COLO829 (cell line): ENCODE results near the gene PDE6A.
"Not testable (repeated sequence)": the region's sequence is repeated elsewhere in the genome, so short reads cannot be mapped to it uniquely, and the experiment has no call there.

Experiments
- DNase-seq: peaks from one replicate; pipeline ENCODE4 v3.0.0; 2012; ENCODE audit warnings: low spot score

PDE6A gene

GRCh38 chr5:149951138-149951749, 6.7 kb upstream of the PDE6A start:
- DNase-seq = no peak

DNA sequence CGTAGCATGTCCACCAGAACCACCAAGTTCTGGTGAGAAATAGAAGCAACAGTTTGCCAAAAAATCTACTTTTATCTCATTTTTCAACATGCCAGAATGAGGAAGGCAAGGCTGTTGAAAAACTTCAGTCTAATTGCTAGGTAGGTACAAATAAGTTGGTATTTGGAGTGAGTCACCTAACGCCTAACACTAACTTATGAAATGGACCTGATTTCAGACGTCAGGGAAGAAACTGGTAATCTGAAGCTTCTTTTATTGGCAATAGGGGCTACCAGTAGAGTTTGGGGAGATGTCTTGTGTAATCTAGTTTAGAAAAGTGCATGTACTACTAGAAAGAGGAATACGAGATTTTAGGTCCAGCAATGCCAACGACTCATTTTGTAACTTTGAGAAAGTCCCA, 4.4 kb upstream of the PDE6A start:
- DNase-seq = no peak

GRCh38 chr5:149946118-149946517, 1.5 kb upstream of the PDE6A start:
- no peak for DNase-seq

DNA sequence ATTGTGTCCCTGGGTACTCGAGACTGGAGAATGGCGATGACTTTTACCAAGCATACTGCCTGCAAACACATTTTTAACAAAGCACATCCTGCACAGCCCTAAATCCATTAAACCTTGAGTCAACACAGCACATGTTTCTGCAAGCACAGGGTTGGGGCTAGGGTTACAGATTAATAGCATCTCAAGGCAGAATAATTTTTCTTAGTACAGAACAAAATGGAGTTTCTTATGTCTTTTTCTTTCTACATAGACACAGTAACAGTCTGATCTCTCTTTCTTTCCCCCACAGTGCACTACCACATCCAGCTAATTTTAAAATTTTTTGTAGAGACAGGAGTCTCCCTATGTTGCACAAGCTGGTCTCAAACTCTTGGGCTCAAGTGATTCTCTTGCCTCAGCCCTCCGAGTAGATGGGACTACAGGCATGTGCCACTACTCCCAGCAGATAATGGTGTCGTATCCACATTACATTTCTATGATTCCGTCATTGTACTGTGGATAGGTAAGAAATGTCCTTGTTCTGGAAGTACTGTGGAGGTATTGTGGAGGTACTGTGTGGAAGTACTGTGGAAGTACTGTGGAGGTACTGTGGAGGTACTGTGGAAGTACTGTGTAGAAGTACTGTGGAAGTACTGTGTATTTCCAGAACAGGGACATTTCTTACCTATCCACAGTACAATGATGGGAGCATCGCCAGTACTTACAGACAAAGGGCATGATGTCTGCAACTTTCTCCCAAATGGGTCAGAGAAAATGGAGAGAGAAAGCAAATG, 1.2 kb downstream of the PDE6A start:
- DNase-seq = not testable (repeated sequence)

DNA sequence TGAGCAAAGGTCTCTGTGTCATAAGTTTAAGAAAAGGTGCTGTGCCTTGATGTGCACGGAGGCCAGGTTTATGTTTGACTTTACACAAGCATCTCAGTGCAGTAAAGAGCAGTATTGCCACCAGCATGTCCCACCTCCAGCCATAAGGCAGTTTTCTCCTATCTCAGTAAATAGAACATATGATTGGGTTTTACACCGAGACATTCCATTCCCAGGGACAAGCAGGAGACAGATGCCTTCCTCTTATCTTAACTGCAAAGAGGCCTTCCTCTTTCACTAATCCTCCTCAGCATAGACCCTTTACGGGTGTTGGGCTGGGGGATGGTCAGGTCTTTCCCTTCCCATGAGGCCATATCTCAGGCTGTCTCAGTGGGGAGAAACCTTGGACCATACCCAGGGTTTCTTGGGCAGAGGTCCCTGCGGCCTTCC, 1.8 kb downstream of the PDE6A start:
- DNase-seq = not testable (repeated sequence)

- DNase-seq = no peak
Observed at GRCh38 chr5:149942199-149942598, 2.4 kb downstream of the PDE6A start.

- no peak for DNase-seq
Observed at GRCh38 chr5:149941795-149942194, 2.8 kb downstream of the PDE6A start.

DNA sequence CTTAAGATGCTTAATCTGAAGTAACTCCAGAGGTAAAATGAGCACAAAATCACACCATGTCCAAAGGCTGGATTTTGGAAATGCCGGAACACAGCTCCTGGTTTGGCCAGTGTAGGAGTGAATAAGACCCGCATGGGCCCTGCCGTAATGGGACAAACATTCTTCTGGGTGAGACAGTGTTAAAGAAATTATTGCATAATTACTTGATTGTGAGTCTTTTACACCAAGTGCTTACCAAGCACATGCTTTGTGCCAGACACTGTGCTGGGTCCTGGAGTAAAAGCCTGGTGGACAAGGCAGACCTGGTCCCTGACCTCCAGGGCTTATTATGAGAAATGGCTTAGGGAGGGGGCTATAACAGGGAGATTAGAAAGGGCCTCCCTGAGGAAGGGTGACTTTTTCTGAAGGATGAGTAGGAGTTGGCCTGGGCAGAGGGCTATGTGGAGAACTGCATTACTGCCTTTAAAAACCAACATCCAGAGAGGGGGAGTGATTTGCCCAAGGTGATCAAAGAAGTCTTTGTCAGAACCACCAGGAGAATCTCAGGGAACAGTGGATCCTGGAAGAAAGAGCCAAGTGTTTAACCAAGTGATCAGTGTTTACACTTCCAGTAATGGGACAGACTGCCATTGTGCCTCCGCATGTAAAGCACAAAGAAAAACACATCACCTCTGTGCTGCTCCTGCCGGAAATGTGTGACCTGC, 3.5 kb downstream of the PDE6A start:
- DNase-seq = peak; percentile 95

DNA sequence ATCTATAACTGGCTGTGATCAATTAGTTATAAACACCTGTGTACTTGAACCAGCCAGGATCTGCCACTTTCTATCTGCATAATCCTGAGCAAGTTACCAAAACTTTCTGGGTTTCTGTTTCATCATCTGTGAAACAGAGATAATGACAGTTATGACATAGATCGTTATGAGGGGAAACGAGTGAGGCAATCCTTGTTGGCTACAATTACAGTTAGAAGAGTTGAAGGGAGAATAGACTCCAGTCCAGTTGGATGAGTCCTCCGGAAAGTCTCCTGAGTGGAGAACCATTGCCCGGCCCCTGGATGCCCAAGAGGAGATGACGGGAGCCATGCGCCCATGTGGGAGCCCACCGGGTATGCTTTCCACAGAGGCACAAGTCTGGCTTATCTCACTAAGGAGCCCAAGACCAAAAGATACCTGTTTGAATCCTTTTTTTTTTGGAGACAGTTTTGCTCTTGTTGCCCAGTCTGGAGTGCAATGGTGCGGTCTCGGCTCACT, 4.5 kb downstream of the PDE6A start:
- no peak for DNase-seq

DNA sequence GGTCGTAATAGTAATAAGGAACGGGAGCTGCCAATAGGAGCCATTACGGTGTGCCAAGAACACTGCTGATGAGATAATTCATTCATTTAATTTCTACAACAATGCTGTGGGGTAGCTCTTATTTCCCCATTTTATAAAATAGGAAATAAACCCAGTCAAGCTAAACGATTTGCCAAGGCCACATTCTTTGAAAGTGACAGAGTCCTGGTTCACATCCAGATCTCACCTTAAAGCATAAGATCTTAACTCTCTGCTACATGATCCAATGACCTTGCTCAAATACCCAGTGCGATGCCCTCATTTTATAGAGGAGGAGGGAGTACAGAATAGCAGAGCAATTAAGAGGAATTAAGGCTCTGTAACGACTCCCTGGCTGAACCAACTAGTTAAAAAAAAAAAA, 5.0 kb downstream of the PDE6A start:
- no peak for DNase-seq

- DNase-seq = no peak
Observed at GRCh38 chr5:149938791-149939358, 5.7 kb downstream of the PDE6A start.

DNA sequence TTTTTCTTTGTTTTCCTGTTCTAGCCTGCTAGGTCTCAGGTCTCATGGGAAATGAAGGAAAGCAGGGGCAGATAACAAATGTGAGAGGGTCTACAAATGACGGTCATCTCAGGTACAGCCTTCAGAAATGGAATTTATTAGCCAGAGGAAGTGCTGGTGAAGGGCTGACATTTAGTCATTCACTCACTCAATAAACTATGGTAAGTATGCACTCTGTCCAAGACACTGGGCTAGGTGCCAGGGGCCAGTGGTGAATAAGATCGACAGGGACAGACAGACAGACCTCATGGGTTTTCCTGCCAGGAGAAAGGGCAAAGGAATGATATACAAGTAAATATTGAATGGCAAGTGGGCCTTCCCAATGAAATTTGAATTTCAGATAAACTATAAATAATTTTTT, 6.3 kb downstream of the PDE6A start:
- peak; percentile 42 for DNase-seq

GRCh38 chr5:149937610-149938009, 7.0 kb downstream of the PDE6A start:
- no peak for DNase-seq

- DNase-seq = no peak
Observed at GRCh38 chr5:149936700-149937091, 7.9 kb downstream of the PDE6A start.

- no peak for DNase-seq
Observed at GRCh38 chr5:149936044-149936699, 8.4 kb downstream of the PDE6A start.

DNA sequence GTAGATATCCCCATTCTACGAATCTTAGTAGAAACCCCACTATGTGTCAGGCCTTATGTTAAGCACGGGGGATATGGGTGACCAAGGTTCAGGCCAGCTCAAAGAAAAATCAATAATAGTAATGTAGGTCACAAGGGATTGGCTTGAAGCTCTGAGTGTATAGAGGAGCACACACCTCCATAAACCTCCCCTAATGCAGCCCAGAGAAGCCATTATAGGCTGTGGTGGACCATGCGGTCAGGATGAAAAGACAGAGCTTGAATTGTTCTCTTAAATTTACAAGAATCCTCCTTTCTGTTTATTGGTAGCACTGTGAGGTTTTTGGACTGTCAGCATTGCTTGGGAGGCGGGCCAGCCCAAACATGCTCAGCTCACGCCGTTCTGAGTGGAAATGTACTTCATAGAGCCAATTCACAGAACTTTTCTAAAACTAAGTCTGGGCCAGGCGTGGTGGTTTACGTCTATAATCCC, 9.1 kb downstream of the PDE6A start:
- DNase-seq = peak; percentile 53

DNA sequence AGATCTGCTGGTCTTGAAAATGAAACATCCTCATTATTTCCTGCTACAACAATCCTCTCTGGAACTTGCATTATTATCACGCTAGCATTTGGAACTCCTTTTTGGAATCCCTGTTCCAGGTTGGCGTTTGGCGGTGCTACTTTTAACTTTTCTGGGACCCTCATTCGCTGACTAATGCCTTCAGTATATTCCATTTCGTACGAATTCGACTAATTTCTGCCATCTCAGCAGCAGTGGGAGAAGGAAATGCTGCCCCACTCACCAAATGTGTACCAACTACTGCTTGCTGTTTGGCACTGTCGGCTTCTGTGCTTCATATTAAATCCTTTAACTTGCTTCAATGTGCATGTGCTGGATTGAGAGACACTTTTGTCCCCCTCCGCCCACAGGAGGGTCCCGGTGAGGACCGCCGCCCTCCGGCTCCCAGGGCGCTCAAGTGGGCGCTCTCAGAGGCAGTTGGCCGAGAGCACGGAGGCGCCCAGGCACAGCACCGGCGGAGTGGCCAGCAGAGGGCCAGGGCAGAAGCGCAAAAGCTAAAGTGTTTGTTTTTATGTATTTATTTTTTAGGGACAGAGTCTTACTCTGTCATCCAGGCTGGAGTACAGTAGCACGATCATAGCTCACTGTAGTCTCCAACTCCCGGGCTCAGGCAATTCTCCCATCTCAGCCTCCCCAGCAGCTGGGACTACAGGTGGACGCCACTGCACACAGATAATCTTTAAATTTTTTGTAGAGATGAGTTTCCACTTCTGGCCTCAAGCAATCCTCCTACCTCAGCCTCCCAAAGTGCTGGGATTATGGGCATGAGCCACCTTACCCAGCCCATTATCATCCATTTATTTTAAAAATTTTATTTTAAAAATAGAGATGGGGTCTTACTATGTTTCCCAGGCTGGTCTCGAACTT, 11.9 kb downstream of the PDE6A start:
- no peak for DNase-seq

- DNase-seq = no peak
Observed at GRCh38 chr5:149931992-149932436, 12.6 kb downstream of the PDE6A start.

DNA sequence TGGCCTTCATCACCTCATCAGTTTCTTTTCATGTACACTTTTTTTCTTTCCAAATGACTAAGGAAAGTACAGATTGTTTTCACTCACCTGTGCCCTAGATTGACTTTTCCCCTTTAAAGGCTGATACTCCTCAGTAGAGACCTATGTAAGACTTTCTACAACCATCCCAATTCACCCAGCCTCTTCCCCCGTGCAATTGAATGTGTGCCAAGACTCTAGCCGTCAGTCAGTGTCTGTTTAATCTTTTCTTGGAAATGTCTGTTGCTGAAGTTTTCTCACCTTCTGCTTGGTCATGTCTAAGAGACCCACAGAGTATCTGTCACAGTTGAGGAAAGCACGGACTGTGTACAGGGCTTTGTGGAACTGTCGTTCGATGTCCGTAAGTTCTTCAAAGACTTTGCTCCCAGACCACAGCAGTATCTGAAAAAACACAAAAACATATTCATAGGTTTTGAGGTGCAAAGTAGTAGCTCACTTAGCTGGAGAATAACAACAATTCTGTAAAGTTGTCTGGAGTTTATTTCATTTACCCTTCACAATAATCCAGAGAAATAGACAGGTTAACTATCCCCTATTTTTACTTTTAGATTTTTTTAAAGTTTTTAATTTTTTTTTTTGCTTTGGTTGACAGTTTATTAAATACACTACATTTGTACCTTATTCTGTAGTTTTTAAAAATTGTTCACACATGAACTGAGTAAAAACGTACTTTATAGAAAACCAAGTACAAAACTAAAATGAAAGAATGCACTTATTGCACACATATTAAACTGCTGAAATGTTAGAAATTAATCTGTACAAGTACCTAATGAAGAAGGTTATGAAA, 13.6 kb downstream of the PDE6A start:
- no peak for DNase-seq
